Left lobe of liver (tissue), 2 donors: ENCODE data around the gene PCDHA1. TPM values are rescaled to one million over a fixed set of nuclear protein-coding genes. Genes with fewer than 3 reads are reported as not detected.

Experiments
- ATAC-seq: fragments of 200-7000 bp; cut with Tn5 transposase; one replicate; pipeline ENCODE4 v1.9.1; 2020; ENCODE audit warnings: mild to moderate bottlenecking, moderate library complexity
- DNase-seq: peaks from one replicate; pipeline ENCODE4 v3.0.0-alpha.2; 2020; ENCODE audit warnings: low spot score
- total RNA-seq: library from RNA; stranded (reverse); gene quantifications from one replicate; pipeline ENCODE4 v1.2.1, GENCODE V29; 2021
- donor health status: DM: no; HTN: no; CAD: no; lungs with moderate emphysema.
- donor health status: DM: no; HTN: yes; CAD: no.

PCDHA1 gene
- total RNA-seq, 1 donor from 2014 or later = not detected

DNA sequence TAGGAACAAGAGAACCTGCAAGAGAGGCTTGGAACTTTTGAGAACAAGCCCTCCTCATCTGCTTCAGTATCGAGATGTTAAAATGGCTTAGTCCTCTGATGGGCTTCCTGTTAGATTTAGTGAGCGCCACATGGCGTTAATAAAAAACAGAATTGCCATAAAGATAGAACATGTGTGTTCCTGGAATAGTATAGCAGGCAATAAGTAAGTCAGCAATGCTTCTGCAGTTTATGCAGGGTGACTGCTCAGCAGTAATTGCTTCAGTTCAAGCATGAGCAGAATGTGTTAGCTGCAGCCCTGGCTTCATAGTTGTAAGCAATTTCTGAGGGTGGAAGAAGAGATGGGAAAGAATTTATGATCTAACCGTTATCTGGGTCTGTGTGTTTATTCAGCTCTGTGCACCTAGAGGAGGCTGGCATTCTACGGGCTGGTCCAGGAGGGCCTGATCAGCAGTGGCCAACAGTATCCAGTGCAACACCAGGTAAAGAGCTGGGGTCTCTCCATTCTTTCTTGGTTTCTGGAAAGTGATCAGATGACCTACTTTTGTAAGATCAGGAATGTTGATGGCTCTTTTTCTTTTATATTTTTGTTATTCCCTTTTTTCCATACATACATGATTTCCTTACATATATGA is 196.3 kb downstream of the PCDHA1 start:
- ATAC-seq = no peak

DNA sequence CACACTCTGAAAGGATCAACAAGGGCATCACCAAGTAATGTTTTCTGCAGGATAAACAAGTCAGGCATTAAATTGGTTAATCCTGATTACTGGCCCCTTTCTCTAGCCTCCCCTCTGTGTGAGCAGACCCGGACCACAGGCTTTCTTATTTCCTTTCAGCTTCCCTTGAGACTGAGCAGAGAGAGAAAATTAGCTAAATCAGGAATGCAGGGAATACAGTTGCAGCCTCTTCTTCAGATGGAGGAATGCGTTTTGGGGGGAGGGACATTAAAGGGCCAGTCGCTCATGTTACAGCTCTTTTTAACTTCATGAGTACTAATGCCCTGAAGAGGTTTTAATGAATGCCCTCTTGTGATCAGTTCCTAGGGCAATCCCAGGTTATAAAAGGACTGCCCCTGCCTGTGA is 200.2 kb downstream of the PCDHA1 start:
- no peak for DNase-seq
- no peak for ATAC-seq

More for the DNA sequence above, 196.3 kb downstream of the PCDHA1 start:
- DNase-seq = no peak

DNA sequence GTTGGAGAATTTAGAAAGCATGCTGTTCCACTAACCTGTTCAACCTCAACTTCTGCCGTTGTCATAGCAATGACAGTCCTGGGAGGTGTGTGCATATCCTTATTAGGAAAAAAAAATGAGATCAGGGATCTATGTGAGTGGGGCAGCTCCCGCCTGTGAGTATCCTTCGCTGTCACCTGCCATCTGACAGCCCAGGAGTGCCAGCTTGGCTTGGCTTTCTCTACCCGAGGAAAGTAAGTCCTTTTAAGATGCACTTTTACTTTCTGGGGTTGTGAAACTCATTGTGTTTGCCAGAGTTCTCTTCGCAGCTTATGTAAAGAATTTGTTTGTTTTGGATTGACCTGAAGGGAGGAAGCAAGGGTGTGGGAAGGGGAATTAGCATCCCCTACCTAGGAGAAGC is 202.2 kb downstream of the PCDHA1 start:
- ATAC-seq = no peak
- no peak for DNase-seq

DNA sequence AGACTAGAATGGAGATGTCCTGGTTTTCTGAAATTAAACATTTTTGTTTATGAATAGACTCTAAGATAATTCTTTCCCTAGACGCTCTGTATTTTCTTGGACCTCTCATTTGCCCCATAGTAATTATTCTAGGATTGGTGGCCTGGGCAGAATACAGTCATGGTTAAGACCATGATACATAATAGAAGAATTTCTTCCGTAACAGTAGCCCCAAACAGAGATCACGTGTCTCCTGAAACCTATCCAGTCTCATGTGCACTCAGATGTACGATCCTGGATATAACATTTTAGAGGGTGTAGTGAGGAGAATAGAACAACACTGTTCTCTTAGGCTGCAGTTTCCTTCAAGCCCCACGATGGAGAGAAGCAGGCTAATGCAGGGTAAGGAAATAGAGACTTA is 202.7 kb downstream of the PCDHA1 start:
- no peak for DNase-seq
- no peak for ATAC-seq

- no peak for DNase-seq
- ATAC-seq = no peak
These were observed 203.5 kb downstream of the PCDHA1 start for GRCh38 chr5:140989254-140990020.

GRCh38 chr5:140992828-140993227 is 206.9 kb downstream of the PCDHA1 start:
- DNase-seq (no peak), ATAC-seq (peak; percentile 56)

- DNase-seq = no peak
- ATAC-seq = no peak
These were observed 210.1 kb downstream of the PCDHA1 start for GRCh38 chr5:140996060-140996459.

DNA sequence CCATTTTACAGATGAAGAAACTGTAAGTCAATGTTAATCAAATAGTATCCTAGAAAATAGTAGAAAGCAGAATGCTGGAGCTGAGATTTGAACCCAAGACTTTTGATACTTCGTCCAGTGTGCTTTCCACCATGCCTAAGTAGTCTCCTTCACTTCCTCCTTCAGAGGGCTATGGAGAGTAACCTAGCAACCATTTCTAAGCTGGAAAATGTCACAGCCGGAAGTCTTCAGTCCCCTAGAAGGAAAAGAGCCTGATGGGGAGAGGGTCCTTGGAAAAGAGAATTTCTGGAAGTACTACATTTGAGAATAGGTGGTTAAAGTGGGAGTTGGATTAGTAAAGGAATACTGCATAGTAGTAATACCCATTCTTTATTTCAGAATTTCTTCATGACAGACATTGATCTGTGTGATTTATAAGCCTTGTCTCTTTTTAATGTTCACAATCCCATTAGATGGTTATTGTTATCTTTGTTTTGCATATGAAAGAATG is 213.0 kb downstream of the PCDHA1 start:
- no peak for DNase-seq
- ATAC-seq = no peak

GRCh38 chr5:141001446-141001843 is 215.5 kb downstream of the PCDHA1 start:
- DNase-seq = no peak
- ATAC-seq = no peak

GRCh38 chr5:141001844-141002604 is 216.1 kb downstream of the PCDHA1 start:
- no peak for DNase-seq
- ATAC-seq = peak; percentile 37

- ATAC-seq (no peak), DNase-seq (no peak)
These were observed 216.6 kb downstream of the PCDHA1 start for GRCh38 chr5:141002605-141002965.

DNA sequence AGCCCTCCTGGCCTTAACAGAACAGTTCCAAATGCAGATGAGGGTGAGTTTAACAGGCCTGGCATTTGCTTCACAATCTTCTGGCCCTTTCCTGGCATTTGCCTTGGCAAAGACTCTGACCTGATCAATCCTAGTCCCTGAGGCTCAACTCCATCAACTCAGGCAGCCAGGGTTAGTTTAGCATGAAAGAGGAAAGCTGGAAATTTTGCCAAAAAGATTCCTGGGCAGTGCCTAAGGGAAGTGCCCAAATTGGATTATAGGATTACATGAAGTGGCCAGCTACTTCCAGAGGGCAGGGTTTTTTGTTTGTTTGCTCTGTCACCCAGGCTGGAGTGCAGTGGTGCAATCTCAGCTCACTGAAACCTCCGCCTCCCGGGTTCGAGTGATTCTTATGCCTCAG is 217.1 kb downstream of the PCDHA1 start:
- ATAC-seq = no peak

DNA sequence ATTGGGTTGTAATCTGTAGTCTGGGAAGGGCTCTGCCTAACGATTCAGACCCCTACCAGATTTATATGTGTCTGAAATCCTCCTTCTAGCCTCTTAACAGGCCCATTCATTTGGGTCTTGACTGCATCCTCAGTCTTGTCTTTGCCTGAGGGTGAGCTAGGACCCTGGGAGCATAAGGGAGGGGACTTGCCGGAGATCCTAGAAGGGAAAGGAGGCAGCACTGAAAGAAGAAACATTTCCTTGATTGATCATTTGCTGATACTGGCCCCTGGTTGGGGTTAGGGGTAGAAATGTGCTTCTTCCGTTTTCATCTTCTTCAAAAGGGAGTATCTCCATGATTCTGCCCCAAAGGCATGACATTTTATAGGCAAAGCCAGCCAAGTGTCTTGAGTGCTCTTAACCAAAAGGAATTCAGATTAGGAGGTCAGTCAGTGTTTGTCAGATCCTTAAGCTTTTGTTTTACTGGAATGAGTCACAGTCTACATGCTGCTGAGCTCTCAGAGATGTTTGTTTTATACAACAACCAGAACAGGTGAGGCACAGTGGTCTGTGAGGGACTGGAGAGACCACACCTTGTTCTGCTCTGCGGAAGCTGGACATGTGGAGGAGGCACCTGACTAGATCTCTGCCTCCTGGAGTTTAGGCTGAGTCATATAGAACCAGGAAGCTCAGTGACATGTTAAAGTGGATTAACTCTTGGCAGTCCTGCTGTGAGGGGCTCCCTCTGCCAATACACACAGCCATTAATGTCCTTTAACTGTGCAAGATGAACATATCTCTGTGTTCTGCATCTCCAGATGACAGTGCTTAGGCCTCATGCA is 218.1 kb downstream of the PCDHA1 start:
- no peak for DNase-seq
- ATAC-seq = no peak

More for the DNA sequence above, 217.1 kb downstream of the PCDHA1 start:
- DNase-seq = no peak

GRCh38 chr5:141007791-141008190 is 221.9 kb downstream of the PCDHA1 start:
- no peak for DNase-seq
- ATAC-seq = no peak

- no peak for DNase-seq
- no peak for ATAC-seq
These were observed 224.3 kb downstream of the PCDHA1 start for GRCh38 chr5:141010047-141010793.

DNA sequence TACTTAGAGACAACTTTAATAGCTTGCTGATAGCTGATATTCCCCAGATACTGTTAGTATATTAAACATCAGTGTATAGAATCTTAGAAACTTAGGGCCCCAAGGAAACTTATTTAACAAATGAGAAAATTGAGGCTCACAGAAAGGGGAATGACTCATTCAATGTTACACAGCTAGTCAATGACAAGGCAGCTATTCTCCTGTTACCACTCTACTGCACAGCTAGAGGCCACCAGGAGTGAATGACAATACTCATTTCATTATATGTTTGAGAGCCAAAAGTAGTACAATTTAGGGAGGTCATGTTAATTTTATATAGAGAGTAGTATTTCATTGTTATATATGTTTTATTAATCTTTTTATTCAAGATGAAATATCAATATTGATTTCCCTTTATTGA is 232.0 kb downstream of the PCDHA1 start:
- no peak for ATAC-seq
- DNase-seq = no peak

- DNase-seq (no peak), ATAC-seq (no peak)
These were observed 236.4 kb downstream of the PCDHA1 start for GRCh38 chr5:141022384-141022783.

DNA sequence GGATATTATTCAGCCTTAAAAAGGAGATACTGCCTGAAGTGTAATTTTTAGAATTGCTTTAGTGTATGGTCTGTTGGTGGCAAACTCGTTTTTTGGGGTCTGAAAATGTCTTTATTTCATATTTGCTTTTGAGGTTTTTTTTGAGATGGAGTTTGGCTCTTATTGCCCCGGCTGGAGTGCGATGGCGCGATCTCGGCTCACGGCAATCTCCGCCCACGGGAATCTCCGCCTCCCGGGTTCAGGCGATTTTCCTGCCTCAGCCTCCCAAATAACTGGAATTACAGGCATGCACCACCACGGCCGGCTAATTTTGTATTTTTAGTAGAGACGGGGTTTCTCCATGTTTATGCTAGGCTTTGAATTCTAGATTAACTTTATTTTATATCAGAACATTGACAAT is 245.1 kb downstream of the PCDHA1 start:
- DNase-seq (no peak), ATAC-seq (no peak)

DNA sequence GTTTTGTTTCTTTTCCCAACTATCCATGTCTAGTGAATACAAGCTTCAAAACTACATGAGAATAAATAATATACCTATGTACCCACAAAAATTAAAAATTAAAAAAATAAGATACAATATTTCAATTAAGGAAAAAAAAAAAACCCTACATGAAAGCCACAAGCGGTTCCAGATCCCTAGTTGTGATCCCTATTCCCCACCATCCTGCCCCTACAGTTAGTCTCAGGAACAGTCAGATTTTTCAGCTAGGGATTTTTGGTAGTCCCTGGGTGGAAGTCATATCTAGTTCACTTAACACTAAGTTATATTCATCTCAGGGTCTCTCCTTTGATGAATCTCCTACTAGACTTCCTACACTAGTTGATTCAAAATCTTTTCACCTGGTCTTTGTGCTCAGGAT is 246.7 kb downstream of the PCDHA1 start:
- no peak for DNase-seq
- ATAC-seq = no peak

- no peak for DNase-seq
- no peak for ATAC-seq
These were observed 253.1 kb downstream of the PCDHA1 start for GRCh38 chr5:141039061-141039460.
